Activated CD4-positive, alpha-beta T cell treated with anti-CD3 and anti-CD28 coated beads, Interleukin-2, amount 50 U/mL, for 16 hours (primary cell): Measurements from ENCODE around the gene IMPDH2.
"Not testable (repeated sequence)": the region's sequence is repeated elsewhere in the genome, so short reads cannot be mapped to it uniquely, and the experiment has no call there.

Experiments used
- DNase-seq: peaks from one replicate; pipeline ENCODE4 v3.0.0-alpha.2; 2020

IMPDH2 gene

DNA sequence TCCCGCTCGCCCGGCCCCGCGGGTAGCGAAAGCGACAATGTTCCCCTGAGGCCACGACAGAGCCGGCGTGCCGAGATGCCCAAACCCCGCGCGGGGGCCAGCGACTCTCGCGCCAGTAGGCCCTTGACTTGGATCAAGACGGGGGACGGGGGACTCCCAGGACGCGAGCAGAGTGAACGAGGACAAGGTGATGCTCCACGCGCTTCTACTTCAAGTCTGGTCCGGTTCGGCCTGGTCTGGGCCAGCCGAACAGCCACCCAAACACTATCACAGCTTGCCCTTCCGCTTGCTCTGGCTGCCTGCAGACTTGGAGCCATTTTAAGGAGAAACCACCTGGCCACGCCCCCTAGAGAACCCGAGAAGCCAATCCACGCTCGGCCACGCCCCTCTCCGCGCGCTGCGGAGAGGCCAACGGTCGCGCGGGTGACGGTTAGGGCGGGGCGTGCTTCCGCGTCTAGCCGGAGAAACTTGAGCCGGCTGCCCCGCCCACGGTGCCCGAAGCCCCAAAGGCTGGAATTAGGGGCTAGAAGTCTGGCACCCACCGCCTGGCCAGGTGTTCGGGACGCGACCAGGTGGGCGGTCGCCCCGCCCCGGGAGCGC, 7.9 kb downstream of the IMPDH2 start:
- DNase-seq = peak; percentile 99

- peak; percentile 56 for DNase-seq
Measured at GRCh38 chr3:49020330-49021212, 8.6 kb downstream of the IMPDH2 start.

GRCh38 chr3:49019941-49020329, 9.3 kb downstream of the IMPDH2 start:
- DNase-seq = no peak

GRCh38 chr3:49018707-49019006, 10.5 kb downstream of the IMPDH2 start:
- no peak for DNase-seq

- DNase-seq = peak; percentile 76
Measured at GRCh38 chr3:49017971-49018706, 11.1 kb downstream of the IMPDH2 start, which contains the start of gene DALRD3. DALRD3 (minus strand) TSS chr3:49018580; CDS start chr3:49018564, 16 bp downstream.

DNA sequence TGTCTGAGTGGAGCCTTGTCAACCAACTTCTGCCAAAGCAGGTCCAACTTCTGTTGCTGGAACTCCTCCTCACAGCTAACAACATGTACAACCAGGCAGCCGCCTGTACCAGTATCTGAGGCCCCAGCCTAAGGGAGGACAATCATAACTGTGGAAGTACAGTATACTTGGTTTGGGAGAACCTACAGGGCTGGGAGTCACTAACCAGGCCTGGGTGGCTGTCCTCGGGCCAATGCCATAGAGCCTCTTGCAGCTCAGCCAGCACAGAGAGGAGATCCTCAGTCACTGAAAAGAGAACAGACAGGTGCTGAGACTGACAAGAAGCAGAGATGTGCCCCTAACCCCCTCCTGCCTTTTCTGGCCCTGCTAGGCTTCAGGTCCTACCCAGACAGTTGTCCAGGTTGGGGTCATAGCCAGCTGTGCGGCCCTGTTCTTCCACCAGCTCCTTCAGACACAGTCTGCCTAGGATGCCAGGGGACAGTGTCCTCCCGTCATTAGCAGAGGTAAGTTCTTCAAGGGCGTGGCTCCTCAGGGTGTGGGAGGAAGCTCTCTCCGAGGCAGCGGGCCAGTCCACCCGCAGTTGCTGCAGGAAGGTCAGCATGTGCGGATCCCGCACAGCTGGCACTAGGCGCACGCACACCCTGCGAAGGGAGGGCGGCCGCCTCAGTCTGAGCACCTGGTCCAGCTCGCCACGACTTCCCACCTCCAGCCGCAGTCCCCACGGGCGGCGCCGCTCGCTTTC, 11.8 kb downstream of the IMPDH2 start:
- no peak for DNase-seq

GRCh38 chr3:49016414-49017228, 12.6 kb downstream of the IMPDH2 start:
- no peak for DNase-seq

DNA sequence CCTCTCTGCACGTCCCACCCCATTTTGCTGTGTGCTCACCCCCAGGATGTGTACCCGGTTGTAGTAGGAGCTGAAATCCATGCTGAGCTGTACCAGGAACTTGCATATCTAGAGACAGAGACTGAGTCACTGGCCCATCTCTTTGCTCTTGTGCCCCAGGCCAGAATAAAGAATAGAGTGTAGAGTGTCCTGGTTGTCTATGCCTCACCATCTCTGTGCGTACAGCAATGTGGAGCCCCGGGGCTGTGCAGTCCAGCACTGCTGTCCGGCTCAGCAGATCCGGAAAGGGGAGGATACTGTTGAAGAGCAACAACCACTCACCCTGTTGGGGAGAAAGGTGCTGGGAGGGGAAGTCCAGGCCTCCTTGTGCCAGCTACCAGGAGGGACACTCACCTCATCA, 13.4 kb downstream of the IMPDH2 start:
- no peak for DNase-seq

DNA sequence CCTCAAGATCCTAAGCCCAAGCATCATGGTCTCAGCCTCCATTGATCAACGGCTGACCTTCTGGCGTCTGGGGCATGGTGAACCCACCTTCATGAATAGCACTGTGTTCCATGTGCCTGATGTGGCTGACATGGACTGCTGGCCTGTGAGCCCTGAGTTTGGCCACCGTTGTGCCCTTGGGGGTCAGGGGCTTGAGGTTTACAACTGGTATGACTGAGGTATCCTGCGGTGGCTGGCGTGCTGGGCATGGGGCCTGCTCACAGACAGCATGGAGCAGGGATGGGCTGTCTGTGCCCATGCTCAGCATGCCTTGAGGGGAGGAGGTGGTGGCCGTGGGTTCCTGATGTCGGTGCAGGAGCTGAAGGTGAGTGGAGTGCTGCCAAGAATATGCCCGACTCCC, 14.1 kb downstream of the IMPDH2 start:
- DNase-seq = no peak

DNA sequence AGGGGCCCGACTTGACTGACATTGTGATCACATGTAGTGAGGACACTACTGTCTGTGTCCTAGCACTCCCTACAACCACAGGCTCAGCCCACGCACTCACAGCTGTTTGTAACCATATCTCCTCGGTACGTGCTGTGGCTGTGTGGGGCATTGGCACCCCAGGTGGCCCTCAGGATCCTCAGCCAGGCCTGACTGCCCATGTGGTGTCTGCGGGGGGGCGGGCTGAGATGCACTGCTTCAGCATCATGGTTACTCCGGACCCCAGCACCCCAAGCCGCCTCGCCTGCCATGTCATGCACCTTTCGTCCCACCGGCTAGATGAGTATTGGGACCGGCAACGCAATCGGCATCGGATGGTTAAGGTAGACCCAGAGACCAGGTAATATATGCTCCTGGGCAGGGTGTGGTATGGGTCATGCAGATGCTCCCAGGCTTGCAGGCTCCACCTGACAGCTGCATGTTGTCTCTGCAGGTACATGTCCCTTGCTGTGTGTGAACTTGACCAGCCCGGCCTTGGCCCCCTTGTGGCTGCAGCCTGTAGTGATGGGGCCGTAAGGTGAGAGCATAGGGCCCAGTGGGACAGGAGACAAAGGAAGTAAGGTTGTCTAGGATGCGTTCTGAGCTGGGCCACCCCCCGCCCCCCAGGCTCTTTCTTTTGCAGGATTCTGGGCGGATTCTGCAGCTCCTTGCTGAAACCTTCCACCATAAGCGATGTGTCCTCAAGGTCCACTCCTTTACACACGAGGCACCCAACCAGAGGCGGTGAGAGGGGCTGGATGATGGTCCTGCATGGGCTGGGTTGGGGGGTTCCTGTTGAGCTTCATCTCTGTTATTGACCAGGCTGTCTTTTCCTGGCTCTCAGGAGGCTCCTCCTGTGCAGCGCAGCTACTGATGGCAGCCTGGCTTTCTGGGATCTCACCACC, 15.2 kb downstream of the IMPDH2 start:
- peak; percentile 56 for DNase-seq

GRCh38 chr3:49013113-49013737, 16.0 kb downstream of the IMPDH2 start:
- no peak for DNase-seq

DNA sequence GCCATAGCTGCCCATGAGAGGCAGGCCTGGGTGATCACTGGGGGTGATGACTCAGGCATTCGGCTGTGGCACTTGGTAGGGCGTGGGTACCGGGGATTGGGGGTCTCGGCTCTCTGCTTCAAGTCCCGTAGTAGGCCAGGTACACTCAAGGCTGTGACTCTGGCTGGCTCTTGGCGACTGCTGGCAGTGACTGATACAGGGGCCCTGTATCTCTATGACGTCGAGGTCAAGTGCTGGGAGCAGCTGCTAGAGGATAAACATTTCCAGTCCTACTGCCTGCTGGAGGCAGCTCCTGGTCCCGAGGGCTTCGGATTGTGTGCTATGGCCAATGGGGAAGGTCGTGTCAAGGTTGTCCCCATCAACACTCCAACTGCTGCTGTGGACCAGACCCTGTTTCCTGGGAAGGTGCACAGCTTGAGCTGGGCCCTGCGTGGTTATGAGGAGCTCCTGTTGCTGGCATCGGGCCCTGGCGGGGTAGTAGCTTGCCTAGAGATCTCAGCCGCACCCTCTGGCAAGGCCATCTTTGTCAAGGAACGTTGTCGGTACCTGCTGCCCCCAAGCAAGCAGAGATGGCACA, 16.7 kb downstream of the IMPDH2 start:
- no peak for DNase-seq

DNA sequence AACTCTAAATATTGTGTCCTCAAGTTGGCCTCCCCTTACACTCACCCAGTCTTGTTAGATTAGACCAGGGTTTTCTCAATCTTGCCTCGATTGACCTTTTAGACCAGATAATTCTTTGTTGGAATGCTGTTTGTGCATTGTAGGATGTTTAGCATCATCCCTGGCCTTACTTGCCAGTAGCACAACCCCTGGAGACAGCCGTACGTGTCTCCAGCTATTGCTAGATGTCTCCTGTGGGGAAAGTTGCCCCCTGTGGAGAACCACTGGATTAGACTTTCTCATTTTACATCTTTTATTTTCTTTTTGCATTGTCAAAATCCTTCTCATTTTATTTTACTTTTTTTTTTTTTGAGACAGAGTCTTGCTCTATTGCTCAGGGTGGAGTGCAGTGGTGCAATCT, 19.8 kb downstream of the IMPDH2 start:
- DNase-seq = no peak

GRCh38 chr3:49008627-49009026, 20.6 kb downstream of the IMPDH2 start:
- DNase-seq = not testable (repeated sequence)

GRCh38 chr3:49007771-49008528, 21.2 kb downstream of the IMPDH2 start:
- peak; percentile 94 for DNase-seq

DNA sequence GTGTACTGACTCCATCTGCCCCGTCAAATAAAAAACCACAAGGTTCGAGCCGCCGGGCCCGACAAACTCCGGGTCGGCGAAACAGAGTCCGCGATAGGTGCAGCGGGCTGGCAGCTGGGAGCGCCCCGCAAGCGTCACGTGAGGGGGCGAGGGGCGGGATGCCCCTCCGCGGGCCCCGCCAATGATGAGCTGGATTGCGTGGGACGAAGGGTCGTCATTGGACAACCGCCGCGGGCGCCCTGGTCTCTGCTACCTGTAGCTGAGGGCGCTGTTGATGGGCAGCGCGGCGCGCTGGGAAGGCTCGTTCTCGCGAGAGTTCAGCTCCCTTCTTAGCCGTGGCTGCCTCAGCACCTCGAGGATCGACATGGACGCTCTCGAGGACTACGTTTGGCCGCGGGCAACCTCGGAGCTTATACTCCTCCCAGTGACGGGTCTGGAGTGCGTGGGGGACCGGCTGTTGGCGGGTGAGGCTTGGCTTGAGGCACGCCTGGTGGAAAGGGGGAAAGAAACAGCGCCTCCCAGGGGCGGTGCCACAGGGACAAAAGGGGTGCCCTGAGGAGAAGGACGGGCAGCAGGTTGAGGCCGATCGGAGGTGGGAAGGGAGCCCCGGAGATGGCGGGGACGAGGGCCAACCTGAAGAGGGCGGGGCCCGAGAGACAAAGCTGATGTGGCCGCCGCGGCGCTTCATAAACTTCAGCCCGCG, 22.0 kb downstream of the IMPDH2 start, which contains the start of gene WDR6:
WDR6 (plus strand) TSS at position 324 of the 703 bp plus-strand sequence; CDS start at position 365, 41 bp downstream.
- peak; percentile 99 for DNase-seq

DNA sequence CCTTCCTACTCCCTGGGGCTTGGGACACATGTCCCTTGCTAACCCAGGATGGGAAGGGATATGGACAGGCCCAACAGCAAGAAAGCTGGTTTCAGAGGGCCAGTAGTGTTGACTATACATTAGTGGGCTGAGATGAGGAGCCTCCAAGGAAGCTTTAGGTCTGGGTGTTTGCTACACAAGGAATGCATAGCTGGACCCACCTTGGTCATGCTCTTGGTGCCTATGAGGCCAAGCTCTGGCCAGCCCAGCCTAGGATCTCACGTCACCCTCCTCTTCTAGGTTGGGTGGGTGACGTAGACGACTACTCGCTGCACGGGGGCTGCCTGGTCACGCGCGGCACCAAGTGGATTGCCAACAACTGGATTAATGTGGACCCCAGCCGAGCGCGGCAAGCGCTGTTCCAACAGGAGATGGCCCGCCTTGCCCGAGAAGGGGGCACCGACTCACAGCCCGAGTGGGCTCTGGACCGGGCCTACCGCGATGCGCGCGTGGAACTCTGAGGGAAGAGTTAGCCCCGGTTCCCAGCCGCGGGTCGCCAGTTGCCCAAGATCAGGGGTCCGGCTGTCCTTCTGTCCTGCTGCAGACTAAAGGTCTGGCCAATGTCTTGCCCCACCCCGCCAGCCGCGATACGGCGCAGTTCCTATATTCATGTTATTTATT, 22.7 kb downstream of the IMPDH2 start:
- DNase-seq = no peak

DNA sequence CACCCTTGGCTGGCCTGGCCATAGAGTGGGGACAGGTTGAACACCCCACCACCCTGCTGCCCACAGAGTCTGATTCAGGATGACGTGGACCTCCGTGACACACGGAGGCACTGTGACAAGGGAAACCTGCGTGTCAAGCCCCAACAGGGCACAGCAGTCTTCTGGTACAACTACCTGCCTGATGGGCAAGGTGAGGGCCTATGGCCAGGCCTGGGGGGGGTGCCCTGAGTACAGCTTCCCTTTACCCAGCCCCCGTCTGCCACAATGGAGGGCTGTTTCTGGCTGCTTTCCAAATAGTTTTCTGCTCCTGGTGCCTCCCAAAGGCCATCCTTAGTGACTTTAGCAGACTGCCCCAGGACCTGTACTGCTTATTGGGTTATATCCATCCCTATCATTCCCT, 23.2 kb downstream of the IMPDH2 start:
- DNase-seq = no peak
